Thyroid gland (tissue), 4 donors: Measurements from ENCODE around the gene GET4. TPM values are rescaled to one million over a fixed set of nuclear protein-coding genes. Genes with fewer than 3 reads are reported as not detected.

Source experiments
- DNase-seq, 2 donors: peaks; one replicate each; pipeline ENCODE4 v3.0.0-alpha.2; 2019
- H3K27ac ChIP-seq, 3 donors: fragments of 200-600 bp; sonication (generic); 1 replicate in 2 of 3; 2 replicates in 1 of 3; pipeline ENCODE4 v1.5.1; 2016 to 2019; ENCODE audit warnings: mild to moderate bottlenecking in 1 of 3, moderate library complexity in 1 of 3
- H3K27me3 ChIP-seq: fragments of 200-600 bp; sonication (generic); one replicate; pipeline ENCODE4 v1.5.1; 2019
- H3K36me3 ChIP-seq, 2 donors: fragments of 200-600 bp; sonication (generic); one replicate each; pipeline ENCODE4 v1.5.1; 2016 to 2019
- H3K4me1 ChIP-seq, 2 donors: fragments of 200-600 bp; sonication (generic); one replicate each; pipeline ENCODE4 v1.5.1; 2017 to 2019
- H3K4me3 ChIP-seq, 3 donors: fragments of 200-600 bp; sonication (generic); replicated peaks in 1 of 3; 1 replicate in 2 of 3; 2 replicates in 1 of 3; pipeline ENCODE4 v1.5.1; 2016; ENCODE audit warnings: mild to moderate bottlenecking in 1 of 3
- H3K9me3 ChIP-seq: fragments of 200-600 bp; sonication (generic); one replicate; pipeline ENCODE4 v1.5.1; 2017
- CTCF ChIP-seq, 6 experiments: fragments of 200-600 bp in 3 of 6; fragments of 450-650 bp in 3 of 6; sonication (generic) in 3 of 6; IDR thresholded peaks; one replicate each; pipeline ENCODE4 v1.5.1; 2016 to 2019; ENCODE audit warnings: antibody characterized with exemption in 6 of 6, mild to moderate bottlenecking in 2 of 6, inconsistent platforms in 1 of 6, moderate library complexity in 1 of 6
- POLR2A ChIP-seq, 2 donors: fragments of 450-650 bp; IDR thresholded peaks; one replicate each; pipeline ENCODE4 v1.6.1; 2017; ENCODE audit warnings: antibody characterized with exemption in 2 of 2, mild to moderate bottlenecking in 2 of 2, moderate library complexity in 1 of 2
- WGBS, 2 donors: methylation state at CpG; one replicate each; pipeline ENCODE4 v1.1.5; 2017; 5-methylcytosine and 5-hydroxymethylcytosine counted together
- intact Hi-C: fragments of 100-400 bp; cut with DNase I; formaldehyde crosslinking; loops from one replicate; pipeline ENCODE4 v1.15.1; 2023
- total RNA-seq, 4 donors: library from RNA; depleted of rRNA; stranded (reverse); fragments of >200 nt; gene quantifications; one replicate each; pipeline ENCODE4 v1.2.3, GENCODE V29; 2016

GET4 gene
- total RNA-seq, 4 donors from 2014 or later: 29.2 to 38.7 (median 34.3) TPM

GRCh38 chr7:881441-882234 lies 5.3 kb downstream of the GET4 start:
- intact Hi-C loops: no loop called here
- 94 to 95% methylated on average over 20 of the region's 20 CpGs for WGBS, 2 donors
- no peak for DNase-seq
- H3K4me1 ChIP-seq: peaks cover 17 to 33% of the 10 kb centered on the region in 2 donors
- H3K27ac ChIP-seq: no peak overlapping the region
- no peak overlapping the region for H3K4me3 ChIP-seq
- H3K27me3 ChIP-seq: no peaks in the 10 kb centered on the region
- peaks cover 0 to 2% of the 10 kb centered on the region in 2 donors for H3K36me3 ChIP-seq
- TF ChIP-seq CTCF (IDR thresholded peaks at IDR 0.05): no peak
- TF ChIP-seq POLR2A (IDR thresholded peaks at IDR 0.05): no peak
- H3K9me3 ChIP-seq: no peaks in the 10 kb centered on the region

GRCh38 chr7:882336-883035 lies 6.1 kb downstream of the GET4 start:
- Histone ChIP-seq H3K4me1 (peaks cover 17 to 33% of the 10 kb centered on the region in 2 donors), H3K27ac (no peak overlapping the region), H3K4me3 (no peak overlapping the region), H3K9me3 (no peaks in the 10 kb centered on the region), H3K36me3 (peaks cover 8 to 11% of the 10 kb centered on the region in 2 donors), H3K27me3 (no peaks in the 10 kb centered on the region)
- intact Hi-C loops: no loop called here
- DNase-seq: no peak
- TF ChIP-seq CTCF (IDR thresholded peaks at IDR 0.05): no peak
- WGBS, 2 donors: 90% methylated on average over 16 to 26 of the region's 37 CpGs

- WGBS, 2 donors: 58 to 60% methylated on average over 37 to 48 of the region's 50 CpGs
- DNase-seq: peak; percentile 43 to 65
- peaks cover 10 to 27% of the 10 kb centered on the region in 2 donors for H3K4me1 ChIP-seq
Observed at GRCh38 chr7:883055-884021, 7.0 kb downstream of the GET4 start.

More at GRCh38 chr7:883055-884021, 7.0 kb downstream of the GET4 start:
- H3K27ac ChIP-seq: no peak overlapping the region
- no peak overlapping the region for H3K4me3 ChIP-seq
- no peaks in the 10 kb centered on the region for H3K9me3 ChIP-seq
- intact Hi-C loops: no loop called here
- H3K36me3 ChIP-seq: peaks cover 16 to 19% of the 10 kb centered on the region in 2 donors
- TF ChIP-seq POLR2A (IDR thresholded peaks at IDR 0.05) (no peak), CTCF (IDR thresholded peaks at IDR 0.05) (no peak)
- no peaks in the 10 kb centered on the region for H3K27me3 ChIP-seq
